SK-N-SH treated with all-trans-retinoic acid at 6 μM for 48 hours (cell line): ENCODE measurements around the gene BTNL3.
"Not testable (repeated sequence)": the region's sequence is repeated elsewhere in the genome, so short reads cannot be mapped to it uniquely, and the experiment has no call there.

Experiments
- ATAC-seq: fragments of 200-7000 bp; cut with Tn5 transposase; 3 replicates; pipeline ENCODE4 v1.9.1; 2020; ENCODE audit warnings: mild to moderate bottlenecking, moderate library complexity
- ARNTL ChIP-seq: fragments of 450-650 bp; formaldehyde crosslinking; IDR thresholded peaks from 2 replicates; pipeline ENCODE4 v1.5.0; 2020; ENCODE audit warnings: low read depth, mild to moderate bottlenecking, moderate library complexity, borderline replicate concordance
- BACH2 ChIP-seq: fragments of 250-450 bp; sonication (Bioruptor Pico); IDR thresholded peaks from 2 replicates; pipeline ENCODE4 v1.9.0; 2021; ENCODE audit warnings: mild to moderate bottlenecking, borderline replicate concordance
- CSDC2 ChIP-seq: fragments of 250-450 bp; sonication (Bioruptor Pico); IDR thresholded peaks from 2 replicates; pipeline ENCODE4 v1.5.0; 2020; ENCODE audit warnings: mild to moderate bottlenecking, moderate library complexity
- ESRRG ChIP-seq: fragments of 250-450 bp; sonication (Bioruptor Pico); IDR thresholded peaks from 2 replicates; pipeline ENCODE4 v1.6.1; 2021; ENCODE audit warnings: mild to moderate bottlenecking
- GLIS3 ChIP-seq: fragments of 250-450 bp; sonication (Bioruptor Pico); IDR thresholded peaks from 2 replicates; pipeline ENCODE4 v1.5.0; 2020; ENCODE audit warnings: mild to moderate bottlenecking, moderate library complexity
- ISL1 ChIP-seq: fragments of 250-450 bp; sonication (Bioruptor Pico); IDR thresholded peaks from 2 replicates; pipeline ENCODE4 v2.1.2; 2022; ENCODE audit warnings: mild to moderate bottlenecking, moderate library complexity
- PPARA ChIP-seq: fragments of 250-450 bp; sonication (Bioruptor Pico); IDR thresholded peaks from 2 replicates; pipeline ENCODE4 v1.5.0; 2020; ENCODE audit warnings: mild to moderate bottlenecking, borderline replicate concordance
- RARB ChIP-seq: fragments of 250-450 bp; sonication (Bioruptor Pico); IDR thresholded peaks from 2 replicates; pipeline ENCODE4 v1.8.0; 2021; ENCODE audit warnings: mild to moderate bottlenecking, moderate library complexity
- TCF4 ChIP-seq: fragments of 250-450 bp; sonication (Bioruptor Pico); IDR thresholded peaks from 2 replicates; pipeline ENCODE4 v1.8.0; 2021; ENCODE audit warnings: mild to moderate bottlenecking, moderate library complexity, borderline replicate concordance
- TOX ChIP-seq: fragments of 250-450 bp; sonication (Bioruptor Pico); IDR thresholded peaks from 2 replicates; pipeline ENCODE4 v1.8.0; 2021; ENCODE audit warnings: mild to moderate bottlenecking, moderate library complexity, borderline replicate concordance
- ZC3H10 ChIP-seq: fragments of 250-450 bp; sonication (Bioruptor Pico); IDR thresholded peaks from 2 replicates; pipeline ENCODE4 v1.5.1; 2021; ENCODE audit warnings: mild to moderate bottlenecking, moderate library complexity
- ZFP3 ChIP-seq: fragments of 250-450 bp; sonication (Bioruptor Pico); IDR thresholded peaks from 2 replicates; pipeline ENCODE4 v1.5.0; 2020; ENCODE audit warnings: mild to moderate bottlenecking, moderate library complexity
- ZNF70 ChIP-seq: fragments of 450-650 bp; formaldehyde crosslinking; IDR thresholded peaks from 2 replicates; pipeline ENCODE4 v1.5.0; 2020; ENCODE audit warnings: mild to moderate bottlenecking, moderate library complexity
- ZNF8 ChIP-seq: fragments of 450-650 bp; formaldehyde crosslinking; IDR thresholded peaks from 2 replicates; pipeline ENCODE4 v1.5.0; 2020; ENCODE audit warnings: mild to moderate bottlenecking, moderate library complexity
- TF ChIP-seq, protein P1 (sequence below): fragments of 250-450 bp; sonication (Bioruptor Pico); IDR thresholded peaks from 2 replicates; pipeline ENCODE4 v1.8.0; 2020; ENCODE audit warnings: mild to moderate bottlenecking, moderate library complexity, borderline replicate concordance
- TF ChIP-seq, protein P2 (sequence below): fragments of 250-450 bp; sonication (Bioruptor Pico); IDR thresholded peaks from 2 replicates; pipeline ENCODE4 v1.5.1; 2021; ENCODE audit warnings: mild to moderate bottlenecking, moderate library complexity
- TF ChIP-seq, protein P3 (sequence below): fragments of 250-450 bp; sonication (Bioruptor Pico); IDR thresholded peaks from 2 replicates; pipeline ENCODE4 v1.8.0; 2021; ENCODE audit warnings: low read depth, mild to moderate bottlenecking, moderate library complexity, borderline replicate concordance

Gene BTNL3

DNA sequence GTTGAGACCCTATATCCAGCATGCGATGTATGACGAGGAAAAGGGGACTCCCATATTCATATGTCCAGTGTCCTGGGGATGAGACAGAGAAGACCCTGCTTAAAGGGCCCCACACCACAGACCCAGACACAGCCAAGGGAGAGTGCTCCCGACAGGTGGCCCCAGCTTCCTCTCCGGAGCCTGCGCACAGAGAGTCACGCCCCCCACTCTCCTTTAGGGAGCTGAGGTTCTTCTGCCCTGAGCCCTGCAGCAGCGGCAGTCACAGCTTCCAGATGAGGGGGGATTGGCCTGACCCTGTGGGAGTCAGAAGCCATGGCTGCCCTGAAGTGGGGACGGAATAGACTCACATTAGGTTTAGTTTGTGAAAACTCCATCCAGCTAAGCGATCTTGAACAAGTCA lies 17.1 kb downstream of the BTNL3 start:
- no peak for ATAC-seq
- TF ChIP-seq ZNF70 (CRISPR knock-in tag): no peak
- TF ChIP-seq ZC3H10 (CRISPR knock-in tag): no peak
- TF ChIP-seq BACH2 (CRISPR knock-in tag): no peak

DNA sequence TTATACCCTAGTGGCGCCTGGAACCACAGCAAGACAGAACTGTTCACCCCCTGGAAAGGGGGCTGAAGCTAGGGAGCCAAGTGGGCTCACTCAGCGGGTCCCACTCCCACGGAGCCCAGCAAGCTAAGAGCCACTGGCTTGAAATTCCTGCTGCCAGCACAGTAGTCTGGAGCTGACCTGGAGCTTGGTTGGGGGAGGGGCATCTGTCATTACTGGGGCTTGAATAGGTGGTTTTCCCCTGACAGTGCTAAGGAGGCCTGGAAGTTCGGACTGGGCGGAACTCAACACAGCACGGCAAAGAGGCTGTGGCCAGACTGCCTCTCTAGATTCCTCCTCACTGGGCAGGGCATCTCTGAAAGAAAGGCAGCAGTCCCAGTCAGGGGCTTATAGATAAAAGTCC lies 19.5 kb downstream of the BTNL3 start:
- TF ChIP-seq, protein P1, sequence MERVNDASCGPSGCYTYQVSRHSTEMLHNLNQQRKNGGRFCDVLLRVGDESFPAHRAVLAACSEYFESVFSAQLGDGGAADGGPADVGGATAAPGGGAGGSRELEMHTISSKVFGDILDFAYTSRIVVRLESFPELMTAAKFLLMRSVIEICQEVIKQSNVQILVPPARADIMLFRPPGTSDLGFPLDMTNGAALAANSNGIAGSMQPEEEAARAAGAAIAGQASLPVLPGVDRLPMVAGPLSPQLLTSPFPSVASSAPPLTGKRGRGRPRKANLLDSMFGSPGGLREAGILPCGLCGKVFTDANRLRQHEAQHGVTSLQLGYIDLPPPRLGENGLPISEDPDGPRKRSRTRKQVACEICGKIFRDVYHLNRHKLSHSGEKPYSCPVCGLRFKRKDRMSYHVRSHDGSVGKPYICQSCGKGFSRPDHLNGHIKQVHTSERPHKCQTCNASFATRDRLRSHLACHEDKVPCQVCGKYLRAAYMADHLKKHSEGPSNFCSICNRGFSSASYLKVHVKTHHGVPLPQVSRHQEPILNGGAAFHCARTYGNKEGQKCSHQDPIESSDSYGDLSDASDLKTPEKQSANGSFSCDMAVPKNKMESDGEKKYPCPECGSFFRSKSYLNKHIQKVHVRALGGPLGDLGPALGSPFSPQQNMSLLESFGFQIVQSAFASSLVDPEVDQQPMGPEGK (CRISPR knock-in tag): no peak
- TF ChIP-seq ZNF70 (CRISPR knock-in tag): no peak
- TF ChIP-seq RARB: no peak
- TF ChIP-seq ARNTL (CRISPR knock-in tag): no peak
- TF ChIP-seq TOX: no peak
- TF ChIP-seq, protein P2, sequence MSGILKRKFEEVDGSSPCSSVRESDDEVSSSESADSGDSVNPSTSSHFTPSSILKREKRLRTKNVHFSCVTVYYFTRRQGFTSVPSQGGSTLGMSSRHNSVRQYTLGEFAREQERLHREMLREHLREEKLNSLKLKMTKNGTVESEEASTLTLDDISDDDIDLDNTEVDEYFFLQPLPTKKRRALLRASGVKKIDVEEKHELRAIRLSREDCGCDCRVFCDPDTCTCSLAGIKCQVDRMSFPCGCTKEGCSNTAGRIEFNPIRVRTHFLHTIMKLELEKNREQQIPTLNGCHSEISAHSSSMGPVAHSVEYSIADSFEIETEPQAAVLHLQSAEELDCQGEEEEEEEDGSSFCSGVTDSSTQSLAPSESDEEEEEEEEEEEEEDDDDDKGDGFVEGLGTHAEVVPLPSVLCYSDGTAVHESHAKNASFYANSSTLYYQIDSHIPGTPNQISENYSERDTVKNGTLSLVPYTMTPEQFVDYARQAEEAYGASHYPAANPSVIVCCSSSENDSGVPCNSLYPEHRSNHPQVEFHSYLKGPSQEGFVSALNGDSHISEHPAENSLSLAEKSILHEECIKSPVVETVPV (CRISPR knock-in tag): no peak
- TF ChIP-seq ZNF8 (CRISPR knock-in tag): no peak
- TF ChIP-seq GLIS3 (CRISPR knock-in tag): no peak
- no peak for TF ChIP-seq ESRRG (CRISPR knock-in tag)
- TF ChIP-seq CSDC2 (CRISPR knock-in tag): no peak
- TF ChIP-seq, protein P3, sequence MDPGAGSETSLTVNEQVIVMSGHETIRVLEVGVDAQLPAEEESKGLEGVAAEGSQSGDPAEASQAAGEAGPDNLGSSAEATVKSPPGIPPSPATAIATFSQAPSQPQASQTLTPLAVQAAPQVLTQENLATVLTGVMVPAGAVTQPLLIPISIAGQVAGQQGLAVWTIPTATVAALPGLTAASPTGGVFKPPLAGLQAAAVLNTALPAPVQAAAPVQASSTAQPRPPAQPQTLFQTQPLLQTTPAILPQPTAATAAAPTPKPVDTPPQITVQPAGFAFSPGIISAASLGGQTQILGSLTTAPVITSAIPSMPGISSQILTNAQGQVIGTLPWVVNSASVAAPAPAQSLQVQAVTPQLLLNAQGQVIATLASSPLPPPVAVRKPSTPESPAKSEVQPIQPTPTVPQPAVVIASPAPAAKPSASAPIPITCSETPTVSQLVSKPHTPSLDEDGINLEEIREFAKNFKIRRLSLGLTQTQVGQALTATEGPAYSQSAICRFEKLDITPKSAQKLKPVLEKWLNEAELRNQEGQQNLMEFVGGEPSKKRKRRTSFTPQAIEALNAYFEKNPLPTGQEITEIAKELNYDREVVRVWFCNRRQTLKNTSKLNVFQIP: no peak
- TF ChIP-seq BACH2 (CRISPR knock-in tag): no peak
- no peak for ATAC-seq

DNA sequence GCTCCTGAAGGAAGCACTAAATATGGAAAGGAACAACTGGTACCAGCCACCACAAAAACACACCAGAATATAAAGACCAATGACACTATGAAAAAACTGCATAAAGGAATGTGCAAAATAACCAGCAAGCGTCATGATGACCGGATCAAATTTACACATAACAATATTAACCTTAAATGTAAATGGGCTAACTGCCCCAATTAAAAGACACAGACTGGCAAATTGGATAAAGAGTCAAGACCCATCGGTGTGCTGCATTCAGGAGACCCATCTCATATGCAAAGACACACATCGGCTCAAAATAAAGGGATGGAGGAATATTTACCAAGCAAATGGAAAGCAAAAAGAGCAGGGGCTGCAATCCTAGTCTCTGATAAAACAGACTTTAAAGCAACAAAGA lies 21.4 kb downstream of the BTNL3 start:
- not testable (repeated sequence) for ATAC-seq

DNA sequence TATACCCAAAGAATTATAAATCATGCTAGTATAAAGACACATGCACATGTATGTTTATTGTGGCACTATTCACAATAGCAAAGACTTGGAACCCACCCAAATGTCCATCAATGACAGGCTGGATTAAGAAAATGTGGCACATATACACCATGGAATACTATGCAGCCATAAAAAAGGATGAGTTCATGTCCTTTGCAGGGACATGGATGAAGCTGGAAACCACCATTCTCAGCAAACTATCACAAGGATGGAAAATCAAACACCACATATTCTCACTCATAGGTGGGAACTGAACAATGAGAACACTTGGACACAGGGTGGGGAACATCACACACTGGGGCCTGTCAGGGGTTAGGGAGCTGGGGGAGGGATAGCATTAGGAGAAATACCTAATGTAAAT lies 26.0 kb downstream of the BTNL3 start:
- not testable (repeated sequence) for ATAC-seq

DNA sequence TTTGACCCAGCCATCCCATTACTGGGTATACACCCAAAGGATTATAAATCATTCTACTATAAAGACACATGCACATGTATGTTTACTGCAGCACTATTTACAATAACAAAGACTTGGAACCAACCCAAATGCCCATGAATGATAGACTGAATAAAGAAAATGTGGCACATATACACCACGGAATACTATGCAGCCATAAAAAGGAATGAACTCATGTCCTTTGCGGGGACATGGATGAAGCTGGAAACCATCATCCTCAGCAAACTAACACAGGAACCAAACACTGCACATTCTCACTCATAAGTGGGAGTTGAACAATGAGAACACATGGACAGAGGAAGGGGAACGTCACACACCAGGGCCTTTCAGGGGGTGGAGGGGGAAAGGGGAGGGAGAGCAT lies 28.8 kb downstream of the BTNL3 start:
- ATAC-seq: not testable (repeated sequence)

DNA sequence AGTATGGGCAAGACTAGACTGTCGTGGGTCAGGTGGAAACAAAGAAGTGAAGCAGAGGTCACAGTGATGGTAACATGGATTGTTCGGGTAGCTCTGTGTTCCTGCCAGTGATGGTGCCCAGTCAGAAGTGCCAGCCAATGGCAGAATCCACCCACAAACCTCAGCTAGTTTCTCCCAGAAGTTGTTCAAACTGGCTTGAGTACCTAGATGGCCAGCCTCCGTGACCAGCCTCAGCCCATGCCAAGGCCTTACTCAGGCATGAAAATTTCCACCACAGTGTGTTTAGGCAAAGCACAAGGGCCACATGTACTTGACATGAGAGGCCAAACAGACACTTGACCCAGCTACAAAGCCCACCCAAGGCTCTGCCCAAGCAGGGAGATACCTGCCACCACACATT lies 32.0 kb downstream of the BTNL3 start:
- ATAC-seq: no peak
- TF ChIP-seq GLIS3 (CRISPR knock-in tag): no peak
- no peak for TF ChIP-seq ISL1
- TF ChIP-seq ZFP3 (CRISPR knock-in tag): no peak
- no peak for TF ChIP-seq PPARA (CRISPR knock-in tag)
- TF ChIP-seq ZNF70 (CRISPR knock-in tag): no peak
- TF ChIP-seq, protein P1 (CRISPR knock-in tag): no peak
- no peak for TF ChIP-seq TCF4 (CRISPR knock-in tag)
- no peak for TF ChIP-seq ARNTL (CRISPR knock-in tag)
